Natural killer cell (primary cell): ENCODE data around the gene GNPDA2. TPM values are rescaled to one million over a fixed set of nuclear protein-coding genes. Genes with fewer than 3 reads are reported as not detected.
"Not testable (repeated sequence)": the region's sequence is repeated elsewhere in the genome, so short reads cannot be mapped to it uniquely, and the experiment has no call there.

Experiments used
- ATAC-seq, 3 donors: fragments of 150-1000 bp in 2 of 3; fragments of 200-7000 bp in 1 of 3; cut with Tn5 transposase; 1 replicate in 1 of 3; 2 replicates in 2 of 3; pipeline ENCODE4 v1.10.0; 2021; ENCODE audit warnings: mild to moderate bottlenecking in 2 of 3, moderate library complexity in 2 of 3
- DNase-seq, 2 donors: peaks; one replicate each; pipeline versions ENCODE4 v3.0.0 to v3.0.0-alpha.2; 2013 to 2021; ENCODE audit warnings: mixed read lengths in 1 of 2
- H3K27ac ChIP-seq: one replicate; pipeline ENCODE4 v1.5.1; 2013; ENCODE audit warnings: mild to moderate bottlenecking, low read length
- H3K27me3 ChIP-seq: one replicate; pipeline ENCODE4 v1.6.1; 2013; ENCODE audit warnings: low read length; ENCODE audit not compliant: control insufficient read depth, insufficient read depth
- H3K36me3 ChIP-seq: one replicate; pipeline ENCODE4 v1.6.1; 2013; ENCODE audit warnings: low read length; ENCODE audit not compliant: control insufficient read depth, insufficient read depth
- H3K4me1 ChIP-seq: one replicate; pipeline ENCODE4 v1.6.1; 2013; ENCODE audit warnings: low read length; ENCODE audit not compliant: control insufficient read depth, insufficient read depth
- H3K4me3 ChIP-seq: one replicate; pipeline ENCODE4 v1.5.1; 2013; ENCODE audit warnings: low read length
- H3K9me3 ChIP-seq: one replicate; pipeline ENCODE4 v1.6.1; 2013; ENCODE audit warnings: low read length; ENCODE audit not compliant: control insufficient read depth, insufficient read depth
- H3K27ac Mint-ChIP-seq, 2 donors: one replicate each; pipeline ENCODE4 v1.8.0; 2022; ENCODE audit warnings: mild to moderate bottlenecking in 2 of 2, mixed read lengths in 2 of 2, moderate library complexity in 1 of 2
- H3K27me3 Mint-ChIP-seq, 2 donors: one replicate each; pipeline ENCODE4 v1.8.0; 2022; ENCODE audit warnings: low read depth in 2 of 2, mixed read lengths in 2 of 2
- H3K36me3 Mint-ChIP-seq: one replicate; pipeline ENCODE4 v1.8.0; 2022; ENCODE audit warnings: mixed read lengths
- H3K4me1 Mint-ChIP-seq, 2 donors: one replicate each; pipeline ENCODE4 v1.8.0; 2022; ENCODE audit warnings: mixed read lengths in 2 of 2
- H3K4me3 Mint-ChIP-seq: one replicate; pipeline ENCODE4 v1.8.0; 2022; ENCODE audit warnings: mild to moderate bottlenecking, moderate library complexity, mixed read lengths
- H3K9me3 Mint-ChIP-seq, 2 donors: one replicate each; pipeline ENCODE4 v1.8.0; 2022; ENCODE audit warnings: mixed read lengths in 2 of 2
- WGBS: methylation state at CpG from one replicate; pipeline ENCODE4 v1.1.7; 2013; ENCODE audit warnings: missing lambda C conversion rate; ENCODE audit not compliant: insufficient coverage; 5-methylcytosine and 5-hydroxymethylcytosine counted together
- intact Hi-C: fragments of 100-400 bp; cut with micrococcal nuclease; formaldehyde crosslinking; loops from one replicate; pipeline ENCODE4 v1.14.2; 2022
- total RNA-seq, 4 donors: library from RNA; stranded (reverse); fragments of 120-200 nt in 1 of 4; gene quantifications; one replicate each; pipeline versions ENCODE4 v1.2.3 to v1.2.4, GENCODE V29; 2013 to 2022
- TF ChIP-seq, protein P1 (sequence below): fragments of 200-600 bp; IDR thresholded peaks from one replicate; pipeline ENCODE4 v1.8.0; 2022; ENCODE audit warnings: antibody characterized with exemption

Gene GNPDA2
- total RNA-seq, 3 donors from 2014 or later (not counting 1 experiment from before 2014, with no cell fraction given), result 9.2 to 15.2 (median 9.4) TPM

DNA sequence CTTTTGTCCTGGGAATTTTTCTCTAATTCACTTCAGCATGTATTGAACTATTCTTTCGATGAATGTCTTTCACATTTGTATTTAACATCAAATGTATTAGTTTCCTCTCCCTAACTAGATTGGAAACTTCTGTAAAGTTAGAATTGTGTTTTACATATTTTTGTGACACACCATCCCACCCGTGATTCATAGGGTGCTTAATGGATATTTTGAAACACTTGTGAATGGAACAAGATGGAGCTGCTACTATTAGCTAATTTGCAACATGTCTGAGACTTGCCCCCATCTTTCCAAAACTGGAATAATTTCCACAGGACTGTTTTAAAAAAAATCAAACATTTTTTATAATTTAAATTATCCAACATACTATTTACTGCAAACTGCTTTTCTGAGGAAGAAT lies 30.2 kb upstream of the GNPDA2 start:
- no peak for ATAC-seq
- Mint-ChIP-seq H3K9me3 (no peaks in the 10 kb centered on the region), H3K27ac (no peak overlapping the region), H3K36me3 (no peaks in the 10 kb centered on the region), H3K27me3 (peaks cover 10 to 33% of the 10 kb centered on the region in 2 donors), H3K4me3 (no peak overlapping the region), H3K4me1 (peaks cover 4 to 5% of the 10 kb centered on the region in 2 donors)
- Histone ChIP-seq H3K27ac (no peak overlapping the region), H3K27me3 (peaks cover 2% of the 10 kb centered on the region), H3K36me3 (no peaks in the 10 kb centered on the region), H3K4me1 (no peaks in the 10 kb centered on the region), H3K4me3 (no peak overlapping the region), H3K9me3 (no peaks in the 10 kb centered on the region)
- intact Hi-C loops, result no loop called here
- DNase-seq, result no peak
- TF ChIP-seq, protein P1, sequence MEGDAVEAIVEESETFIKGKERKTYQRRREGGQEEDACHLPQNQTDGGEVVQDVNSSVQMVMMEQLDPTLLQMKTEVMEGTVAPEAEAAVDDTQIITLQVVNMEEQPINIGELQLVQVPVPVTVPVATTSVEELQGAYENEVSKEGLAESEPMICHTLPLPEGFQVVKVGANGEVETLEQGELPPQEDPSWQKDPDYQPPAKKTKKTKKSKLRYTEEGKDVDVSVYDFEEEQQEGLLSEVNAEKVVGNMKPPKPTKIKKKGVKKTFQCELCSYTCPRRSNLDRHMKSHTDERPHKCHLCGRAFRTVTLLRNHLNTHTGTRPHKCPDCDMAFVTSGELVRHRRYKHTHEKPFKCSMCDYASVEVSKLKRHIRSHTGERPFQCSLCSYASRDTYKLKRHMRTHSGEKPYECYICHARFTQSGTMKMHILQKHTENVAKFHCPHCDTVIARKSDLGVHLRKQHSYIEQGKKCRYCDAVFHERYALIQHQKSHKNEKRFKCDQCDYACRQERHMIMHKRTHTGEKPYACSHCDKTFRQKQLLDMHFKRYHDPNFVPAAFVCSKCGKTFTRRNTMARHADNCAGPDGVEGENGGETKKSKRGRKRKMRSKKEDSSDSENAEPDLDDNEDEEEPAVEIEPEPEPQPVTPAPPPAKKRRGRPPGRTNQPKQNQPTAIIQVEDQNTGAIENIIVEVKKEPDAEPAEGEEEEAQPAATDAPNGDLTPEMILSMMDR, result no peak
- WGBS, result no CpG with 5 or more reads among the region's 2 CpGs

DNA sequence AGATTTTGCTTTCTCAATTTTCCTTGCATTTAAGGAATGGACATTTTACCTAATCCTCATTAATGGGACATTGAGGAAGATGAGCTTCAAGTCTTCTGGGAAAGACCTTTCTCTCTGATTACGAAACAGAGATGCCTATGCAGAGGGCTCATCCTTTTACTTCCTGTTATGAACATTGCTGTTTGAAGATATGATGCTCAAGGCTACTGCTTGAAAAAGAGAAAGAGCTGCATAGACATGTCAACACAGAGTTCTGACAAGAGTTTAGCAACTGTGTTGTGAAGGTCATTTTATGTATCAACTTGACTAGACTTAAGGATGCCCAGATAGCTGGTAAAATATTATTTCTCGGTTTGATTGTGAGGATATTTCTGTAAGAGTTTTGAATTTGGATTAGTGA lies 13.8 kb upstream of the GNPDA2 start:
- Histone ChIP-seq H3K4me3 (no peak overlapping the region), H3K4me1 (no peaks in the 10 kb centered on the region), H3K27ac (no peak overlapping the region), H3K36me3 (no peaks in the 10 kb centered on the region), H3K27me3 (no peaks in the 10 kb centered on the region), H3K9me3 (no peaks in the 10 kb centered on the region)
- H3K36me3 Mint-ChIP-seq, result no peaks in the 10 kb centered on the region
- no peaks in the 10 kb centered on the region for H3K4me1 Mint-ChIP-seq
- ATAC-seq (no peak), DNase-seq (no peak)
- peaks cover 23 to 50% of the 10 kb centered on the region in 2 donors for H3K27me3 Mint-ChIP-seq
- no peak overlapping the region for H3K27ac Mint-ChIP-seq
- TF ChIP-seq, protein P1, result no peak
- WGBS, result 78% methylated on average over 2 of the region's 2 CpGs
- H3K9me3 Mint-ChIP-seq, result peaks cover 0 to 2% of the 10 kb centered on the region in 2 donors
- intact Hi-C loops, result no loop called here
- no peak overlapping the region for H3K4me3 Mint-ChIP-seq

DNA sequence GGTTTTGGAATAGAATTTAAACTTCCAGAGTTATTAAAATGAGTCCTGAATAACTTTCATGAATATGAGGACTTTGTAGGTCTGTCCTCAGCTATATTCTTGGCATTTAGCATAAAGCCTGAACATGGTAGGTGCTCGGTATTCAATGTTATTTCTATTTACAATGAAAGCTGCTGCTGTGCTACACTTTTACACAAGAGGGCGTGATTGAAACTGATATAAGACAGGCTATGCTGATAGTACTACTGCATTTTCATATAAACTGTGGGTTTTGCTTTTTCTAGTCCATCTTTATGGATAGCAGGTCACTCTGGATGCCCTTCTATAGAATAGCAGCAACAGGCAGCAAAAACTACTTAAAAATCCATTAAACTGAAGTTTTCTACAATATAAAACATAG lies 12.3 kb upstream of the GNPDA2 start:
- no peaks in the 10 kb centered on the region for H3K4me1 Mint-ChIP-seq
- TF ChIP-seq, protein P1, result no peak
- no peaks in the 10 kb centered on the region for H3K36me3 ChIP-seq
- H3K36me3 Mint-ChIP-seq, result no peaks in the 10 kb centered on the region
- no peak for ATAC-seq
- H3K4me3 ChIP-seq, result no peak overlapping the region
- 53% methylated on average over 2 of the region's 2 CpGs for WGBS
- no peaks in the 10 kb centered on the region for H3K4me1 ChIP-seq
- DNase-seq, result no peak
- H3K9me3 Mint-ChIP-seq, result peaks cover 0 to 4% of the 10 kb centered on the region in 2 donors
- peaks cover 2% of the 10 kb centered on the region for H3K27me3 ChIP-seq
- H3K9me3 ChIP-seq, result no peaks in the 10 kb centered on the region
- no peak overlapping the region for H3K27ac ChIP-seq
- H3K27me3 Mint-ChIP-seq, result peaks cover 36 to 66% of the 10 kb centered on the region in 2 donors
- intact Hi-C loops, result no loop called here
- H3K27ac Mint-ChIP-seq, result no peak overlapping the region
- H3K4me3 Mint-ChIP-seq, result no peak overlapping the region

DNA sequence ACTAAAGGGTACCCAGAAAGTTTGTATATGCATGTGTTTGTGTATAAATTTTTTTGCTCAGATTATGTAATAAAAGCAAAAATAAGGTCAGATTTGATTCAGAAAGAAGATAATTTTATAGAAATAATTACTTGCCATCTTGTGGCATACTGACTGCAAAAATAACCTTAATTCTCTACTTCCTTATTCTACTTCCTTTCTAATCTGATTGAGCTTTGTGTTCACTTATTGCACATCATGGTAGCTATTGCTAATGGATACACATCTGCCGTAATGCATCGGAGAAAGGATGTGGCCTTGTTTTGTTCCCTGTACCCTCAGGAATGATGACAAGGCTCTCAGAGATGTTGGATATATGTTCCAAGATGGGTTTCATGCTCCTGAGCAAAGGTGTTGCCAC lies 10.5 kb upstream of the GNPDA2 start:
- Histone ChIP-seq H3K27me3 (peaks cover 4% of the 10 kb centered on the region), H3K9me3 (no peaks in the 10 kb centered on the region), H3K36me3 (no peaks in the 10 kb centered on the region), H3K27ac (no peak overlapping the region), H3K4me3 (no peak overlapping the region), H3K4me1 (no peaks in the 10 kb centered on the region)
- WGBS, result 85% methylated on average over 2 of the region's 2 CpGs
- Mint-ChIP-seq H3K27ac (no peak overlapping the region), H3K27me3 (peaks cover 32 to 75% of the 10 kb centered on the region in 2 donors), H3K36me3 (no peaks in the 10 kb centered on the region), H3K9me3 (peaks cover 0 to 2% of the 10 kb centered on the region in 2 donors), H3K4me3 (no peak overlapping the region), H3K4me1 (no peaks in the 10 kb centered on the region)
- ATAC-seq, result no peak
- TF ChIP-seq, protein P1, result no peak
- DNase-seq, result no peak
- intact Hi-C loops, result no loop called here

DNA sequence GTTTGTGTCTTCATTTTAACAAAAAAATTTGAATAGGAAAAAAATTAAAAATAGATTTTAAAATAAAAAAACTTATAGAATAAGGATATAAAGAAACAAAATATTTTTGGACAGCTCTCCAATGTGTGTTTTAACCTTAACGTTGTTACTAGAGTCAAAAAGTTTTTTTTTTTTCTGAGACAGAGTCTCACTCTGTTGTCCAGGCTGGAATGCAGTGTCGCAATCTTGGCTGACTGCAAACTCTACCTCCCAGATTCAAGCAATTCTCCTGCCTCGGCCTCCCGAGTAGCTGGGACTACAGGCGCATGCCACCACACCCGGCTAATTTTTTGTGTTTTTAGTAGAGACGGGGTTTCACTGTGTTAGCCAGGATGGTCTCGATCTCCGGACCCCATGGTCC lies 2.3 kb upstream of the GNPDA2 start:
- H3K36me3 ChIP-seq, H3K27me3 ChIP-seq, H3K4me3 Mint-ChIP-seq, H3K9me3 ChIP-seq, H3K4me1 ChIP-seq, intact Hi-C loops, H3K4me3 ChIP-seq, ATAC-seq, DNase-seq, H3K27ac ChIP-seq, H3K36me3 Mint-ChIP-seq, H3K9me3 Mint-ChIP-seq, H3K27ac Mint-ChIP-seq: not testable (repeated sequence)
- WGBS, result 98% methylated on average over 6 of the region's 9 CpGs
- Mint-ChIP-seq H3K27me3 (peaks cover 11 to 20% of the 10 kb centered on the region in 2 donors), H3K4me1 (peaks cover 20 to 25% of the 10 kb centered on the region in 2 donors)
